MM.1S (cell line): Measurements from ENCODE around the gene NHSL2.

ENCODE experiments used
- CTCF ChIP-seq: fragments of 300-600 bp; sonication (generic); IDR thresholded peaks from 2 replicates; pipeline ENCODE4 v1.5.1; 2016; ENCODE audit warnings: antibody characterized with exemption, low read length, mixed read lengths
- EZH2 ChIP-seq: fragments of 300-600 bp; sonication (generic); optimal IDR thresholded peaks from 2 replicates; pipeline ENCODE3; 2017; ENCODE audit warnings: low read depth, mild to moderate bottlenecking, antibody characterized with exemption, low read length, mixed read lengths
- EZH2phosphoT487 ChIP-seq: fragments of 300-600 bp; sonication (generic); IDR thresholded peaks from 2 replicates; pipeline ENCODE4 v1.6.1; 2018; ENCODE audit warnings: antibody characterized with exemption, low read length

- no peak for TF ChIP-seq CTCF
- no peak for TF ChIP-seq EZH2
- no peak for TF ChIP-seq EZH2phosphoT487
Measured at GRCh38 chrX:72020788-72021187, 110.1 kb downstream of the NHSL2 start.
